Occipital lobe (tissue), 2 donors: Measurements from ENCODE around the gene NID2. TPM values are rescaled to one million over a fixed set of nuclear protein-coding genes. Genes with fewer than 3 reads are reported as not detected.

ENCODE experiments used
- DNase-seq: peaks from one replicate; lab custom pipeline; 2025; lab: John Stamatoyannopoulos, UW
- total RNA-seq: library from RNA; depleted of rRNA; stranded (reverse); fragments of >200 nt; gene quantifications from one replicate; pipeline ENCODE4 v1.2.3, GENCODE V29; 2014

The NID2 gene
- total RNA-seq, 1 donor from 2014 or later: 8.9 TPM

GRCh38 chr14:52000696-52001095 is 68.2 kb downstream of the NID2 start:
- DNase-seq: no peak

- no peak for DNase-seq
Observed at GRCh38 chr14:52000019-52000582, 68.8 kb downstream of the NID2 start.

- no peak for DNase-seq
Observed at GRCh38 chr14:51999084-51999483, 69.8 kb downstream of the NID2 start.

GRCh38 chr14:51998348-51998747 is 70.5 kb downstream of the NID2 start:
- no peak for DNase-seq

- DNase-seq: no peak
Observed at GRCh38 chr14:51996148-51996746, 72.6 kb downstream of the NID2 start.

- no peak for DNase-seq
Observed at GRCh38 chr14:51993285-51993920, 75.5 kb downstream of the NID2 start.

GRCh38 chr14:51990488-51990887 is 78.4 kb downstream of the NID2 start:
- no peak for DNase-seq

- DNase-seq: peak; percentile 88
Observed at GRCh38 chr14:51989293-51990234, 79.3 kb downstream of the NID2 start, which contains the start of gene RTRAF. Gene RTRAF (plus strand): TSS chr14:51989546. CDS start chr14:51989640, 94 bp downstream.

GRCh38 chr14:51988221-51988620 is 80.6 kb downstream of the NID2 start:
- no peak for DNase-seq

- no peak for DNase-seq
Observed at GRCh38 chr14:51981218-51981854, 87.5 kb downstream of the NID2 start.

- DNase-seq: peak; percentile 48
Observed at GRCh38 chr14:51979088-51979709, 89.7 kb downstream of the NID2 start.

GRCh38 chr14:51978681-51979085 is 90.2 kb downstream of the NID2 start:
- DNase-seq: no peak

- DNase-seq: no peak
Observed at GRCh38 chr14:51977075-51977474, 91.8 kb downstream of the NID2 start.

GRCh38 chr14:51972566-51972965 is 96.3 kb downstream of the NID2 start:
- DNase-seq: no peak

- DNase-seq: no peak
Observed at GRCh38 chr14:51969852-51970540, 98.9 kb downstream of the NID2 start.

- no peak for DNase-seq
Observed at GRCh38 chr14:51967521-51967920, 101.3 kb downstream of the NID2 start.

GRCh38 chr14:51963286-51963685 is 105.6 kb downstream of the NID2 start:
- DNase-seq: no peak

- DNase-seq: no peak
Observed at GRCh38 chr14:51962711-51963110, 106.1 kb downstream of the NID2 start.

GRCh38 chr14:51960866-51961265 is 108.0 kb downstream of the NID2 start:
- no peak for DNase-seq

- DNase-seq: no peak
Observed at GRCh38 chr14:51959928-51960327, 108.9 kb downstream of the NID2 start.
